Suprapubic skin (tissue), 4 donors: ENCODE measurements around the gene ABLIM2.

ENCODE experiments used
- EP300 ChIP-seq: sonication (generic); formaldehyde crosslinking; IDR thresholded peaks from one replicate; pipeline ENCODE4 v1.6.1; 2017; ENCODE audit warnings: antibody characterized with exemption
- POLR2A ChIP-seq, 2 donors: fragments of 450-650 bp; IDR thresholded peaks; one replicate each; pipeline ENCODE4 v1.6.1; 2017; ENCODE audit warnings: antibody characterized with exemption in 2 of 2, mild to moderate bottlenecking in 2 of 2, moderate library complexity in 2 of 2
- POLR2AphosphoS5 ChIP-seq, 3 donors: sonication (generic); formaldehyde crosslinking; IDR thresholded peaks; one replicate each; pipeline ENCODE4 v1.6.1; 2017; ENCODE audit warnings: antibody characterized with exemption in 3 of 3
- TF ChIP-seq, protein P1 (sequence below), 2 donors: fragments of 200-600 bp in 1 of 2; fragments of 450-650 bp in 1 of 2; sonication (generic) in 1 of 2; IDR thresholded peaks; one replicate each; pipeline ENCODE4 v1.5.1; 2016 to 2019; ENCODE audit warnings: antibody characterized with exemption in 2 of 2, mild to moderate bottlenecking in 1 of 2, moderate library complexity in 1 of 2

DNA sequence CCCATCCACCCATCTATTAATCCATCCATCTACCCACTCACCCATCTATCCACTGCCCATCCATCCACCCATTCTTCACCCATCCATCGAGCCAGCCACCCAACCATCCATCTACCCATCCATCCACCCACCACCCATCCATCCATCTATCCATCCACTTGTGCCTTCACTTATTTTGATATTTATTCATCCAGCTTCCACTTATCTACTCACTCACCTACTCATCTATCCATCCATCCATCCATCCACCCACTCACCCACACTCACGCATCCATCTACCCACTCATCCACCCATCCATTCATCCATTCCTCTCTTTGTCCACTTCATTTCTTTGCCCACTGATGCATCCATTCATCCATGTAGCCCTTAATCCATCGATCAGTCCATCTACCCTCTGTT, 146.1 kb downstream of the ABLIM2 start:
- TF ChIP-seq POLR2A (IDR thresholded peaks at IDR 0.05) (no peak), POLR2AphosphoS5 (IDR thresholded peaks at IDR 0.05) (no peak), EP300 (no peak)
- TF ChIP-seq, protein P1, sequence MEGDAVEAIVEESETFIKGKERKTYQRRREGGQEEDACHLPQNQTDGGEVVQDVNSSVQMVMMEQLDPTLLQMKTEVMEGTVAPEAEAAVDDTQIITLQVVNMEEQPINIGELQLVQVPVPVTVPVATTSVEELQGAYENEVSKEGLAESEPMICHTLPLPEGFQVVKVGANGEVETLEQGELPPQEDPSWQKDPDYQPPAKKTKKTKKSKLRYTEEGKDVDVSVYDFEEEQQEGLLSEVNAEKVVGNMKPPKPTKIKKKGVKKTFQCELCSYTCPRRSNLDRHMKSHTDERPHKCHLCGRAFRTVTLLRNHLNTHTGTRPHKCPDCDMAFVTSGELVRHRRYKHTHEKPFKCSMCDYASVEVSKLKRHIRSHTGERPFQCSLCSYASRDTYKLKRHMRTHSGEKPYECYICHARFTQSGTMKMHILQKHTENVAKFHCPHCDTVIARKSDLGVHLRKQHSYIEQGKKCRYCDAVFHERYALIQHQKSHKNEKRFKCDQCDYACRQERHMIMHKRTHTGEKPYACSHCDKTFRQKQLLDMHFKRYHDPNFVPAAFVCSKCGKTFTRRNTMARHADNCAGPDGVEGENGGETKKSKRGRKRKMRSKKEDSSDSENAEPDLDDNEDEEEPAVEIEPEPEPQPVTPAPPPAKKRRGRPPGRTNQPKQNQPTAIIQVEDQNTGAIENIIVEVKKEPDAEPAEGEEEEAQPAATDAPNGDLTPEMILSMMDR (IDR thresholded peaks at IDR 0.05), result no peak
